ENCODE data around the gene AKNA. TPM values are rescaled to one million over a fixed set of nuclear protein-coding genes. Genes with fewer than 3 reads are reported as not detected.

AKNA gene
- total and polyA plus RNA-seq, 2 of the 8 experiments (the other 6 are each of a cell fraction or from before 2014, with no cell fraction given): 21.0 to 27.4 TPM

GRCh38 chr9:114433086-114433485 lies 45.3 kb upstream of the AKNA start:
- Histone ChIP-seq H3K4ac (replicated peaks; ENCODE audit: insufficient read length, low read depth, low read length) (no peak overlapping the region), H3K4me2 (ENCODE audit: insufficient read depth in 1 of 2, low read depth in 2 of 2, low read length in 2 of 2) (no peak overlapping the region), H4K20me1 (replicated peaks in 1 of 2; ENCODE audit: control insufficient read depth in 1 of 2, insufficient read depth in 2 of 2, low read length in 2 of 2) (peaks cover 0 to 1% of the 10 kb centered on the region in 2 experiments), H3K9ac (replicated peaks in 1 of 4; ENCODE audit: extremely low read depth in 1 of 4, low read depth in 3 of 4, low read length in 3 of 4) (no peak overlapping the region), H2AK5ac (ENCODE audit: low read depth, low read length) (no peak overlapping the region), H3K27me3 (replicated peaks in 1 of 4; ENCODE audit: control insufficient read depth in 3 of 4, extremely low read depth in 1 of 4, insufficient read depth in 3 of 4, low read length in 3 of 4) (no peaks in the 10 kb centered on the region), H2BK12ac (ENCODE audit: low read depth, low read length) (no peak overlapping the region), H3K23me2 (ENCODE audit: low read depth, low read length) (no peaks in the 10 kb centered on the region), H2BK20ac (ENCODE audit: low read length) (no peak overlapping the region), H4K91ac (replicated peaks; ENCODE audit: insufficient read length, low read length) (no peak overlapping the region), H4K5ac (ENCODE audit: insufficient read length, low read depth, low read length) (no peak overlapping the region), H2AFZ (ENCODE audit: low read length) (no peak overlapping the region), H2BK120ac (replicated peaks; ENCODE audit: low read depth, low read length) (no peak overlapping the region), H3K4me3 (ENCODE audit: extremely low read depth in 1 of 4, insufficient read depth in 2 of 4, low read depth in 3 of 4, low read length in 4 of 4) (no peak overlapping the region), H3K36me3 (ENCODE audit: control insufficient read depth in 2 of 4, insufficient read depth in 4 of 4, low read length in 3 of 4) (no peaks in the 10 kb centered on the region), H3K27ac (ENCODE audit: low read depth, low read length) (no peak overlapping the region), H2BK15ac (ENCODE audit: low read length) (no peak overlapping the region), H3K79me1 (ENCODE audit: low read depth, low read length) (no peaks in the 10 kb centered on the region), H3K23ac (ENCODE audit: insufficient read length) (no peak overlapping the region), H3K79me2 (ENCODE audit: control insufficient read depth in 1 of 2, insufficient read depth in 2 of 2, low read length in 2 of 2) (no peaks in the 10 kb centered on the region), H3K14ac (ENCODE audit: insufficient read length) (no peak overlapping the region), H4K8ac (ENCODE audit: extremely low read depth, insufficient read depth, low read length) (no peak overlapping the region), H3K56ac (replicated peaks; ENCODE audit: insufficient read length, low read depth, low read length) (no peak overlapping the region), H3K18ac (ENCODE audit: extremely low read depth, low read length) (no peak overlapping the region), H2BK5ac (ENCODE audit: low read depth, low read length) (no peak overlapping the region), H3K4me1 (replicated peaks in 1 of 4; ENCODE audit: control insufficient read depth in 3 of 4, insufficient read depth in 4 of 4, low read length in 3 of 4) (peaks cover 0 to 6% (median 0%) of the 10 kb centered on the region in 4 experiments; a peak in 3 of 7 replicates), H3K9me3 (ENCODE audit: insufficient read depth in 2 of 2, low read depth in 1 of 2, low read length in 1 of 2) (no peaks in the 10 kb centered on the region)
- WGBS, 2 experiments (ENCODE audit: extremely low coverage in 1 of 2, insufficient coverage in 1 of 2, insufficient read length in 1 of 2, insufficient replicate concordance in 2 of 2, low coverage in 1 of 2, low lambda C conversion rate in 2 of 2, missing lambda C conversion rate in 1 of 2): 89% methylated on average over 15 of the region's 15 CpGs; no CpG with 5 or more reads in 1 of the 2 experiments
- TF ChIP-seq MAFK (IDR thresholded peaks at IDR 0.05; ENCODE audit: low read depth, low read length): no peak
- no peak for TF ChIP-seq KDM5A (IDR thresholded peaks at IDR 0.05; ENCODE audit: low read length)
- no peak for TF ChIP-seq NRF1 (IDR thresholded peaks at IDR 0.05; ENCODE audit: low read depth, low read length)
- TF ChIP-seq CBX5 (IDR thresholded peaks at IDR 0.05; ENCODE audit: low read depth, low read length): no peak
- TF ChIP-seq RAD21 (IDR thresholded peaks at IDR 0.05 in 1 of 2, conservative IDR thresholded peaks at IDR 0.05 in 1 of 2; ENCODE audit: low read depth in 2 of 2, low read length in 2 of 2): no peak
- TF ChIP-seq BCL11A (IDR thresholded peaks at IDR 0.05; ENCODE audit: low read depth in 2 of 2, low read length in 2 of 2): no peak
- TF ChIP-seq PHF8 (conservative IDR thresholded peaks at IDR 0.05; ENCODE audit: low read depth, low read length): no peak
- no peak for TF ChIP-seq RBBP5 (IDR thresholded peaks at IDR 0.05; ENCODE audit: borderline replicate concordance, low read depth, low read length)
- no peak for TF ChIP-seq JUND (IDR thresholded peaks at IDR 0.05; ENCODE audit: low read length)
- TF ChIP-seq SRF (IDR thresholded peaks at IDR 0.05; ENCODE audit: low read depth, low read length): no peak
- no peak for TF ChIP-seq NANOG (IDR thresholded peaks at IDR 0.05; ENCODE audit: insufficient read depth, low read depth, low read length, poor library complexity, severe bottlenecking)
- no peak for TF ChIP-seq EZH2 (IDR thresholded peaks at IDR 0.05; ENCODE audit: low read depth, low read length, severe bottlenecking)
- no peak for TF ChIP-seq CREB1 (IDR thresholded peaks at IDR 0.05)
- TF ChIP-seq CEBPB (IDR thresholded peaks at IDR 0.05; ENCODE audit: low read depth, low read length): no peak
- TF ChIP-seq GTF2F1 (IDR thresholded peaks at IDR 0.05; ENCODE audit: borderline replicate concordance, low read depth, low read length): no peak
- FAIRE-seq (no peak), DNase-seq (ENCODE audit: low read depth in 1 of 2, low spot score in 2 of 2) (no peak)
- CTCF ChIA-PET (ENCODE audit: partially characterized antibody): interaction anchor here (0.6 to 22.5 kb wide), 18 partner anchors 11 to 248 kb away, joined by 3 to 271 read pairs (median 17); partner anchors contain the start of genes TEX53 and WHRN
- POLR2A ChIA-PET (ENCODE audit: partially characterized antibody): interaction anchor here (0.7 kb wide), 1 partner anchor 220 kb away, joined by 3 read pairs; no protein-coding TSS in a partner anchor
